ENCODE data around the gene CTXND1. TPM values are rescaled to one million over a fixed set of nuclear protein-coding genes. Genes with fewer than 3 reads are reported as not detected.
"Not testable (repeated sequence)": the region's sequence is repeated elsewhere in the genome, so short reads cannot be mapped to it uniquely, and the experiment has no call there.

CTXND1 gene
- polyA plus RNA-seq, result 0.70 TPM
- long read RNA-seq, donor 1, full-length matches to known transcripts, result 2 of 2 reads
- long read RNA-seq, donor 1, partial matches to known transcripts, result 0 of 2 reads
- long read RNA-seq, donor 1, other reads (novel, unspliced or antisense), result 0 of 2 reads
- long read RNA-seq, donor 2, full-length matches to known transcripts, result 5 of 10 reads
- long read RNA-seq, donor 2, partial matches to known transcripts, result 5 of 10 reads
- long read RNA-seq, donor 2, other reads (novel, unspliced or antisense), result 0 of 10 reads
- long read RNA-seq, donor 3, result 0 reads
- long read RNA-seq, donor 4, full-length matches to known transcripts, result 3 of 3 reads
- long read RNA-seq, donor 4, partial matches to known transcripts, result 0 of 3 reads
- long read RNA-seq, donor 4, other reads (novel, unspliced or antisense), result 0 of 3 reads
- long read RNA-seq, donor 5, full-length matches to known transcripts, result 2 of 2 reads
- long read RNA-seq, donor 5, partial matches to known transcripts, result 0 of 2 reads
- long read RNA-seq, donor 5, other reads (novel, unspliced or antisense), result 0 of 2 reads
- long read RNA-seq, donor 6, result 0 reads
- long read RNA-seq, donor 7, full-length matches to known transcripts, result 2 of 2 reads
- long read RNA-seq, donor 7, partial matches to known transcripts, result 0 of 2 reads
- long read RNA-seq, donor 7, other reads (novel, unspliced or antisense), result 0 of 2 reads
- long read RNA-seq, donor 8, full-length matches to known transcripts, result 6 of 6 reads
- long read RNA-seq, donor 8, partial matches to known transcripts, result 0 of 6 reads
- long read RNA-seq, donor 8, other reads (novel, unspliced or antisense), result 0 of 6 reads
- long read RNA-seq, donor 9, full-length matches to known transcripts, result 4 of 4 reads
- long read RNA-seq, donor 9, partial matches to known transcripts, result 0 of 4 reads
- long read RNA-seq, donor 9, other reads (novel, unspliced or antisense), result 0 of 4 reads
- long read RNA-seq, donor 10, result 0 reads
- long read RNA-seq, donor 11, full-length matches to known transcripts, result 6 of 6 reads
- long read RNA-seq, donor 11, partial matches to known transcripts, result 0 of 6 reads
- long read RNA-seq, donor 11, other reads (novel, unspliced or antisense), result 0 of 6 reads

DNA sequence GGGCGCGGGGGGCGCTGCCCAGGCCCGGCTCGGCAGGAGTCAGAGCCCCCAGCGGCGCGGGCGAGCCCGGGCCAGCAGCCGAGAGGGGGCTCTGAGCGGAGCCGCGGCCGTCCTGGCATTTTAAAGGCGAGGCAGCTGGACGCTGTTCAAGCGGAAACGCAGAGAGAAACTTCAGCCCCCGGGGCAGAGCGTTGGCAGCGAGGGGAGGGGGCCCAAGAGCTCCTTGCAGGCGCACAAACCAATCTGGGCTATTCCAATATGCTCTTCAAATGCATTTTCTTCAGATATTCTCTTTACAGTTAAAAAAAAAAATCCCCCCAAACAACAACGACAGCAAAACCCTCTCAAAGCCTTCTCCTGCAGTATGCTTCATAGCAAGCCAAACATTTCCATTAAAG is at the start of gene CTXND1:
CTXND1 (minus strand) TSS at position 93 of the 398 bp plus-strand sequence. CDS start 50,264 bp downstream, outside the sequence.
- Histone ChIP-seq H3K27ac (ENCODE audit: low read length) (peak within 1 kb of the TSS; percentile 85), H3K4me3 (ENCODE audit: low read length) (peak within 1 kb of the TSS; percentile 61), H3K9me3 (ENCODE audit: control insufficient read depth, low read depth, low read length) (no peaks in the 10 kb centered on the region), H3K27me3 (ENCODE audit: control insufficient read depth, insufficient read depth, low read length) (peaks cover 17% of the 10 kb centered on the region), H3K4me1 (ENCODE audit: control insufficient read depth, insufficient read depth, low read length) (peaks cover 29% of the 10 kb centered on the region), H3K36me3 (ENCODE audit: control insufficient read depth, insufficient read depth, low read length) (no peaks in the 10 kb centered on the region)
- no peak for DNase-seq
- WGBS (ENCODE audit: insufficient coverage, low lambda C conversion rate), result no CpG with 5 or more reads among the region's 24 CpGs

DNA sequence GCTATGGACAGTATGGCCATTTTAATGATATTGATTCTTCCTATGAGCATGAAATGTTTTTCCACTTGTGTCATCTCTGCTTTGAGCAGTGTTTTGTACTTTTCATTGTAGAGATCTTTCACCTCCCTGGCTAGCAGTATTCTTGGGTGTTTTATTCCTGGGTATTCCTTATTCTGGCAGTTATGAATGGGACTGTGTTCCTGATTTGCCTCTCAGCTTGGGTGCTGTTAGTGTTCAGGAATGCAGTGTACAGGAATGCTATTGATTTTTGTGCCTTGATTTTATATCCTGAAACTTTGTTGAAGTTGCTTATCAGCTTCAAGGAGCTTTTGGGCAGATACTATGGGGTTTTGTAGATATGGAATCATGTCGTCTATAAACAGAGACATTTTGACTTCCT is 49.5 kb upstream of the CTXND1 start:
- Histone ChIP-seq H3K9me3 (ENCODE audit: control insufficient read depth, low read depth, low read length) (no peaks in the 10 kb centered on the region), H3K4me1 (ENCODE audit: control insufficient read depth, insufficient read depth, low read length) (no peaks in the 10 kb centered on the region), H3K27ac (ENCODE audit: low read length) (no peak overlapping the region), H3K4me3 (ENCODE audit: low read length) (no peak overlapping the region), H3K36me3 (ENCODE audit: control insufficient read depth, insufficient read depth, low read length) (no peaks in the 10 kb centered on the region), H3K27me3 (ENCODE audit: control insufficient read depth, insufficient read depth, low read length) (no peaks in the 10 kb centered on the region)
- DNase-seq, result no peak
- WGBS (ENCODE audit: insufficient coverage, low lambda C conversion rate), result no CpG with 5 or more reads among the region's 1 CpG

- H3K4me1 ChIP-seq (ENCODE audit: control insufficient read depth, insufficient read depth, low read length); H3K4me3 ChIP-seq (ENCODE audit: low read length); H3K36me3 ChIP-seq (ENCODE audit: control insufficient read depth, insufficient read depth, low read length); H3K27me3 ChIP-seq (ENCODE audit: control insufficient read depth, insufficient read depth, low read length); DNase-seq; H3K9me3 ChIP-seq (ENCODE audit: control insufficient read depth, low read depth, low read length); H3K27ac ChIP-seq (ENCODE audit: low read length): not testable (repeated sequence)
- no CpG with 5 or more reads among the region's 4 CpGs for WGBS (ENCODE audit: insufficient coverage, low lambda C conversion rate)
Observed at GRCh38 chr15:80295777-80296176, 43.8 kb upstream of the CTXND1 start.

DNA sequence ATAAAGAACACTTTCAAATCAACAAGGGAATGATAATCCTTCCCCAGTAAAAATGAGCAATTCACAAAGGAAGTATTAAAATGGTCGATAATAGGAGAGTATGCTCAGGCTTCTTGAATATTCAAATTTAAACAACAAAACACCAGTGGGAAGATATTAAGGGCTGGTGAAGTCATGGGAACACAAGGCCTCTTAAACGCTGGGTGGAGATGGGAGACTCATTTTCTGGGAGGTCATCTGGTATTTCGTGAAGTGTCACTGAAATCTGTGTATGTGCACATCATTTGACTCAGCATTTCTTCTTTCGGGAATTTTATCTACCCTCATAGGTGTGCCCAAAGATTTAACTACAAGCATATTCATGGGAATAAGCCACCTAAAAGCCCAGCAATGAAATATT is 40.1 kb upstream of the CTXND1 start:
- 0% methylated on average over 1 of the region's 4 CpGs for WGBS (ENCODE audit: insufficient coverage, low lambda C conversion rate)
- H3K9me3 ChIP-seq (ENCODE audit: control insufficient read depth, low read depth, low read length), result peaks cover 4% of the 10 kb centered on the region

DNA sequence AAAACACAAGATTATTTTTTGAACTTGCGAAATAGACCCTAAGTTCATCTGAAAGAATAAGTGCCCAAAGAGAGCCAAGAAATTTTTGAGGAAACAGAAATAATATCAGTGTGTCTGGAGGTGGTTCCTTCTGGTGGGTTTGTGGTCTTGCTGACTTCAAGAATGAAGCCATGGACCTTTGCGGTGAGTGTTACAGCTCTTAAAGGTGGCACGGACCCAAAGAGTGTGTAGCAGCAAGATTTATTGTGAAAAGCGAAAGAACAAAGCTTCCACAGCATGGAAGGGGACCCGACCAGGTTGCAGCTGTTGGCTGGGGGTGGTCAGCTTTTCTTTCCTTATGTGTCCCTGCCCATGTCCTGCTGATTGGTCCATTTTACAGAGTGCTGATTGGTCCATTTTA is 38.9 kb upstream of the CTXND1 start:
- not testable (repeated sequence) for H3K27me3 ChIP-seq (ENCODE audit: control insufficient read depth, insufficient read depth, low read length); DNase-seq; H3K36me3 ChIP-seq (ENCODE audit: control insufficient read depth, insufficient read depth, low read length); H3K4me1 ChIP-seq (ENCODE audit: control insufficient read depth, insufficient read depth, low read length); H3K9me3 ChIP-seq (ENCODE audit: control insufficient read depth, low read depth, low read length); H3K27ac ChIP-seq (ENCODE audit: low read length); H3K4me3 ChIP-seq (ENCODE audit: low read length)
- WGBS (ENCODE audit: insufficient coverage, low lambda C conversion rate), result no CpG with 5 or more reads among the region's 5 CpGs

More for the DNA sequence above, 40.1 kb upstream of the CTXND1 start:
- Histone ChIP-seq H3K27ac (ENCODE audit: low read length) (no peak overlapping the region), H3K4me3 (ENCODE audit: low read length) (no peak overlapping the region), H3K27me3 (ENCODE audit: control insufficient read depth, insufficient read depth, low read length) (no peaks in the 10 kb centered on the region), H3K36me3 (ENCODE audit: control insufficient read depth, insufficient read depth, low read length) (no peaks in the 10 kb centered on the region), H3K4me1 (ENCODE audit: control insufficient read depth, insufficient read depth, low read length) (no peaks in the 10 kb centered on the region)
- no peak for DNase-seq

DNA sequence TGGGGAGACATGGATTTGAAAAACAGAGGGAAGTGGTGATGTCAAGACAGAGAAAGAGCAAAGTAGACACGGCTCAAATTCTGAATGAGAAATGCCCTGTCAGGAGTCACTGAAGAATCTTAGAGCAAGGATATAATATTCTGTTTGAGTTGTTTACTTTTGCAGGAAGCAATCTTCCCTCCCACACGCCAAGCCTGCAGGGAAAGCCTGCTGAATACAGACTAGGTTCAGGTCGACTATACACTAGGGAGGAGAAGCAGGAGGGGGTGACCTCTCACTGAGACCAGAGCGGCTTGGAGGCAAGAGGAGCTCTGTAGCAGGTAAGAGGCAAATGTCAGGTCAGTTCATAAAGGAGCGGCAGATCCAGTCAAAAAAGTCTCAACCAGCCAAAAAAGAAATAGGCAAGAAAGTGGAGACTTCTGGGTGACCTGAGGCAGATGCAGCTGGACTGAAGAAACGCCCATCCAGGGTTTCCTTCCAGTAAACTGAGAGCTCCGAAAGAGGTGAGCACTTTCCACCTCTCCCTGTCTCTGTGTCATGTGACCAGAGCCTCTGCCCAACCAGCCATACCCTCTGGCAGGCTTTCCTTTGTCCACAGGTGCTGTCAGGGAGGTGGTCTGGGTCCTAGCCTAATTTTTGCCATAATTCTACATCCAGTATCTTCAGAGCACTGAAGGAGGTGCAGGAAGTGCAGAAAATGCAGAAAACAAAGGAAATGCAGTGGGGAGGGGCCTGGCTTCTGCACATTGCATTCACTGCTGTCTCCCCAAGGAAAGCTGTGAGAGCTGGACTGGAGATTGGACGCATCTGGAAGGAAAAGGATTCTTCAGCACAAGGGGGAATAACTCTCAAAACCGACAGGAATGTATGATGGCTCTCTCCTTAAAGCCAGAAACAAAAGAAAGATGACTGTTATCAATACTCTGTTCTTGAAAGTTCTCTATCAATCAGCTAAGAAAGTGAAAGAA is 37.8 kb upstream of the CTXND1 start:
- no peak overlapping the region for H3K27ac ChIP-seq (ENCODE audit: low read length)
- 69% methylated on average over 2 of the region's 9 CpGs for WGBS (ENCODE audit: insufficient coverage, low lambda C conversion rate)
- no peaks in the 10 kb centered on the region for H3K9me3 ChIP-seq (ENCODE audit: control insufficient read depth, low read depth, low read length)
- no peak for DNase-seq
- H3K4me3 ChIP-seq (ENCODE audit: low read length), result no peak overlapping the region
- H3K4me1 ChIP-seq (ENCODE audit: control insufficient read depth, insufficient read depth, low read length), result no peaks in the 10 kb centered on the region
- H3K36me3 ChIP-seq (ENCODE audit: control insufficient read depth, insufficient read depth, low read length), result no peaks in the 10 kb centered on the region
- H3K27me3 ChIP-seq (ENCODE audit: control insufficient read depth, insufficient read depth, low read length), result no peaks in the 10 kb centered on the region

GRCh38 chr15:80288131-80288530 is 36.1 kb upstream of the CTXND1 start:
- Histone ChIP-seq H3K27ac (ENCODE audit: low read length) (no peak overlapping the region), H3K4me1 (ENCODE audit: control insufficient read depth, insufficient read depth, low read length) (peaks cover 2% of the 10 kb centered on the region), H3K36me3 (ENCODE audit: control insufficient read depth, insufficient read depth, low read length) (no peaks in the 10 kb centered on the region), H3K4me3 (ENCODE audit: low read length) (no peak overlapping the region), H3K27me3 (ENCODE audit: control insufficient read depth, insufficient read depth, low read length) (no peaks in the 10 kb centered on the region), H3K9me3 (ENCODE audit: control insufficient read depth, low read depth, low read length) (no peaks in the 10 kb centered on the region)
- no CpG with 5 or more reads among the region's 4 CpGs for WGBS (ENCODE audit: insufficient coverage, low lambda C conversion rate)
- no peak for DNase-seq

DNA sequence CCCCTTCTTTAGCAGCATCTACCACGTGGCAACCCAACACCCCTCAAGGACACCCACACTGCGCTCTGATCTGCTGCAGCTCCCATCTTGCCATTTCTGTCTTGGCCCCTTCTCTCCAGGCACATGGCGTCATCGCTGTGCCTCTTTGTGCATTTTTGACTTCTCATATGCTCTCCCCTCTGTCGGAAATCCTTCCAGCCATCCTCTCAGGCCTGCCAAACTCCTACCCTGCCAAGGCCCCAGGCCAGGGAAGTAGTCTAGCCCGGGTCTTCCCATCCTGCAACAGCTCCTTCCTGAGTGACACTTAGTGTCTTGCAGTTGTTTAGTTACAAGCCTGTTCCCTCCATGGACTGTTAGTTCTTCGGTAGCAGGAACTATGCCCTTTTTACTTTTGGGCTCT is 34.0 kb upstream of the CTXND1 start:
- 80% methylated on average over 1 of the region's 7 CpGs for WGBS (ENCODE audit: insufficient coverage, low lambda C conversion rate)
- H3K36me3 ChIP-seq (ENCODE audit: control insufficient read depth, insufficient read depth, low read length), result no peaks in the 10 kb centered on the region
- H3K9me3 ChIP-seq (ENCODE audit: control insufficient read depth, low read depth, low read length), result no peaks in the 10 kb centered on the region
- no peaks in the 10 kb centered on the region for H3K27me3 ChIP-seq (ENCODE audit: control insufficient read depth, insufficient read depth, low read length)
- DNase-seq, result no peak
- H3K4me1 ChIP-seq (ENCODE audit: control insufficient read depth, insufficient read depth, low read length), result peaks cover 6% of the 10 kb centered on the region
- H3K27ac ChIP-seq (ENCODE audit: low read length), result no peak overlapping the region
- no peak overlapping the region for H3K4me3 ChIP-seq (ENCODE audit: low read length)

DNA sequence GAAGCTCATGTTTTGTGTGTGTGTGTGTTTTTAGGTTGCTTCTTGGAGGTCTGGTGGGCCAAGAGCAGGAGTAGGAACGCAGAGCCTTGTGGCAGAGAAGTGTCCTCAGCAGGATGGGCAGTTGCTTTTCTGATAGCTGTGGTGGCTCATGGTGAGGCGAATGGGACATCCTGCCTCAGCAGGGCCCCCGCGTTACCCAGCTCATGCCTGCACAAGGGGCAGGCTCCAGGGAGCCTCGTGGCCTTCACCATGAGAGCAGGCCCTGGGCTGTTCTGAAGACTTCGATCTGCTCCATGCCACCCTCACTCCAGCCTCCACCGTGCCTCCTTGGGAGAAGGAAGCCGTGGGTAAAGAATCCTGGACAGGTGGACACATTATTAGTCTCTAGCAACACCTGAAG is 33.4 kb upstream of the CTXND1 start:
- no peak overlapping the region for H3K4me3 ChIP-seq (ENCODE audit: low read length)
- H3K27ac ChIP-seq (ENCODE audit: low read length), result no peak overlapping the region
- peaks cover 6% of the 10 kb centered on the region for H3K4me1 ChIP-seq (ENCODE audit: control insufficient read depth, insufficient read depth, low read length)
- WGBS (ENCODE audit: insufficient coverage, low lambda C conversion rate), result 100% methylated on average over 1 of the region's 8 CpGs
- H3K27me3 ChIP-seq (ENCODE audit: control insufficient read depth, insufficient read depth, low read length), result no peaks in the 10 kb centered on the region
- H3K9me3 ChIP-seq (ENCODE audit: control insufficient read depth, low read depth, low read length), result no peaks in the 10 kb centered on the region
- no peak for DNase-seq
- no peaks in the 10 kb centered on the region for H3K36me3 ChIP-seq (ENCODE audit: control insufficient read depth, insufficient read depth, low read length)
